ENCODE results near the gene MXRA8. TPM values are rescaled to one million over a fixed set of nuclear protein-coding genes. Genes with fewer than 3 reads are reported as not detected.
A peak's percentile ranks its signal among the peaks of the same experiment; 100 is the strongest.

Gene MXRA8
- total RNA-seq, 4 donors from 2014 or later: 57.1 to 143 (median 106) TPM

- Histone ChIP-seq H3K9me3 (no peaks in the 10 kb centered on the region), H3K27me3 (no peaks in the 10 kb centered on the region), H3K4me3 (replicated peaks in 1 of 3) (peak overlapping the region; percentile 70 to 85 (median 85)), H3K36me3 (peaks cover 12 to 16% of the 10 kb centered on the region in 2 donors), H3K4me1 (peaks cover 32 to 39% of the 10 kb centered on the region in 2 donors), H3K27ac (peak overlapping the region in 2 of 3 donors; percentile 41 to 46)
- WGBS, 2 donors: 1 to 3% methylated on average over 14 to 20 of the region's 83 CpGs
- TF ChIP-seq, protein P1, sequence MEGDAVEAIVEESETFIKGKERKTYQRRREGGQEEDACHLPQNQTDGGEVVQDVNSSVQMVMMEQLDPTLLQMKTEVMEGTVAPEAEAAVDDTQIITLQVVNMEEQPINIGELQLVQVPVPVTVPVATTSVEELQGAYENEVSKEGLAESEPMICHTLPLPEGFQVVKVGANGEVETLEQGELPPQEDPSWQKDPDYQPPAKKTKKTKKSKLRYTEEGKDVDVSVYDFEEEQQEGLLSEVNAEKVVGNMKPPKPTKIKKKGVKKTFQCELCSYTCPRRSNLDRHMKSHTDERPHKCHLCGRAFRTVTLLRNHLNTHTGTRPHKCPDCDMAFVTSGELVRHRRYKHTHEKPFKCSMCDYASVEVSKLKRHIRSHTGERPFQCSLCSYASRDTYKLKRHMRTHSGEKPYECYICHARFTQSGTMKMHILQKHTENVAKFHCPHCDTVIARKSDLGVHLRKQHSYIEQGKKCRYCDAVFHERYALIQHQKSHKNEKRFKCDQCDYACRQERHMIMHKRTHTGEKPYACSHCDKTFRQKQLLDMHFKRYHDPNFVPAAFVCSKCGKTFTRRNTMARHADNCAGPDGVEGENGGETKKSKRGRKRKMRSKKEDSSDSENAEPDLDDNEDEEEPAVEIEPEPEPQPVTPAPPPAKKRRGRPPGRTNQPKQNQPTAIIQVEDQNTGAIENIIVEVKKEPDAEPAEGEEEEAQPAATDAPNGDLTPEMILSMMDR (IDR thresholded peaks at IDR 0.05): no peak
- peak in 1 of 2 donors; percentile 46 for TF ChIP-seq POLR2A (IDR thresholded peaks at IDR 0.05)
- intact Hi-C loops (cut with DNase I): no loop called here
- DNase-seq: peak; percentile 44 to 50
Measured at GRCh38 chr1:1307261-1307922, 51.0 kb downstream of the MXRA8 start.

DNA sequence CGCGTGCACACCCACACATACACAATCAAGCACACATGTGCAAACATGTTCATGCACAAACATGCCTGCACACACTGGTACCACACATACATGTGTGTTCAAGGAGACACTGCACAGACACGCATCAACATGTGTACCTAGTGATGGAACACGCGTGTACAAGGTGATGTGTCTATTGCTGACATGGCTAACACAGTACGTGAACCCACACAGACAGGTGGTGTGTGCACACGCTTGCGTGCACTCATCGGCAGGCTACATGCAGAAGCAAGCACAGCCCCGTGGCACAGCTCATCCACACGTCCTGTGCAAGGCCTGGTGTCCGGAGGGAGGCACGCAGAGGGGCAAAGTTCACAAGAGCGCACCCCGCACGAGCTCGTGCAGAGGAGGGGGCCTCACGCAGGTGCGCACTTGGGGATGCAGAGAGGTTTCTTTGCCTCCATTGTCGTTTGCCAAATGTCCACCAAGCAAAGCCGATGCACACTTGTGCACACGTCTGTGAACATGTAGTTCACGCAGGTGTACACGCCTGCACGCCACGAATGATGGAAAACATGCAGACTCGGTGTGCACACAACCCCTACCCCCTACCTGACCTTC is 51.6 kb downstream of the MXRA8 start:
- Histone ChIP-seq H3K9me3 (no peaks in the 10 kb centered on the region), H3K27me3 (no peaks in the 10 kb centered on the region), H3K4me1 (peaks cover 32 to 39% of the 10 kb centered on the region in 2 donors), H3K36me3 (peaks cover 10 to 12% of the 10 kb centered on the region in 2 donors), H3K27ac (no peak overlapping the region), H3K4me3 (replicated peaks in 1 of 3) (peak overlapping the region; percentile 70 to 85 (median 85))
- 14 to 49% methylated on average over 6 to 26 of the region's 27 CpGs for WGBS, 2 donors
- intact Hi-C loops (cut with DNase I): no loop called here
- TF ChIP-seq, protein P1 (IDR thresholded peaks at IDR 0.05): no peak
- TF ChIP-seq POLR2A (IDR thresholded peaks at IDR 0.05): no peak
- DNase-seq: no peak

DNA sequence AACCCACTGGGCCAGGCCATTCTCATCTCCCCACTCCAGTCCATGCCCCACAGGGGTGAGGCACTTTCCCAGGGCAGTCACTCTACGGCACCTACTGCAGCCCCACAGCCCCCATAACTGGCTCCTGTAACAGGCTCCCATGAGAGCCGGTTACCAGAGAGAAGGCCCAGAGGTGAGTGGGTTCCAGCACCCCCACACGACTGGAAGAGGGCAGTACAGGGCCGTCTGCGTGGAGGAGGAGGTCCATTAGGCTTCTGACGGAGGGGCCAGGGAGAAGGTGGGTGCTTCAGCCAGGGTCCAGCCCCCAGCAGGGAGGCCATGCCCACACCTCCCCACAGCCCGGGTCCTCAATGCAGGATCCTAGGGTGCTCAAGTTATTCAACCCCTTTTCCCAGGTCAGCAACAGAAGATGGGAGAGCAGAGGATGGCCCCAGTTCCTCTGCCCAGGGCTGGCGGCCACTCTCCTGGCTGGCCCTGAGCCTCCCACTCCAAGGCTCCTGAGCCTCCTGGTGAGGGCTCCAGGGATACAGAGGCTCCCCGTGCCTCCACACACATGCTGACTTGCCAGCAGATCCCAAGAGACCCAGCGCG is 52.2 kb downstream of the MXRA8 start:
- H3K27ac ChIP-seq: peak overlapping the region in 1 of 3 donors; percentile 53

DNA sequence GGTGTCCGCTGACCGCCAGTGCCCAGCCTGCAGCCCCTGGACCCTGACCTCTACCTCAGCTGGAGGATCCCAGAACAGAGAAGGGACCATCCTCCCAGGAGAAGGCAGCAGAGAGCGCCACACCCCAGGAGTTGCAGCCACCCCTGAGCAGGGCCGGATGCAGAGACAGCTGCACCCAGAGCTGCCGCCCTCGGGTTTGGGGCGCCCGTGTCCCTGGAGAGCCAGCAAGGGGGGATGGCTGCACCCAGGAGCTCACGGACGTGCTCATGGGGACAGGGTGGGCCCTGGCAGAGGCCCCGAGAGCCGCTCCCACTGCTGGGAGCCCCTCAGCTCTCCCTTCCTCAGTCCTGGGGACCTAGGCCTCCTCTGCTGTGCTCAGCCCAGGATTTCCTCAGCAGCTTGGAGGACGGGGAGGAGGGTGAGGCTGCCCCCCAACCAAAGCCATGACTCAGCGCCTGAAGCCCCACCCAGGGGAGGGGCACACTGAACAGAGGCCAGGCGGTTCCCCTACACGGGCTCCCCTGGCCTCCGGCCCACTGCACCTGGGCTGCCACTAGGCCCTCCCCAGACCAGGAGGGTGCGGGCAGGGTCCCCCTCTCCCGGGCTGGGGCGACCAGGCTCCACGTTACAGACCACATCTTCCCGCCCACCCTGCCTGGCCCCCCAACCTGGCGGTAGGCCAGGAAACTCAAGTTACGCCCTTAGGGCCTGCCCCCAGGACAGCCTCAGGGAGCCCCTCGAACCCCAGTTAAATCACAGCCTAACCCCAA is 52.9 kb downstream of the MXRA8 start:
- intact Hi-C loops (cut with DNase I): no loop called here
- WGBS, 2 donors: 33 to 44% methylated on average over 9 to 11 of the region's 25 CpGs
- Histone ChIP-seq H3K4me1 (peaks cover 32 to 39% of the 10 kb centered on the region in 2 donors), H3K27ac (peak overlapping the region in 2 of 3 donors; percentile 27 to 53), H3K27me3 (no peaks in the 10 kb centered on the region), H3K9me3 (no peaks in the 10 kb centered on the region), H3K36me3 (no peaks in the 10 kb centered on the region), H3K4me3 (replicated peaks in 1 of 3) (no peak overlapping the region)
- no peak for TF ChIP-seq POLR2A (IDR thresholded peaks at IDR 0.05)
- TF ChIP-seq, protein P1 (IDR thresholded peaks at IDR 0.05): no peak
- peak; percentile 54 to 62 for DNase-seq

More for the DNA sequence above, 52.2 kb downstream of the MXRA8 start:
- Histone ChIP-seq H3K9me3 (no peaks in the 10 kb centered on the region), H3K36me3 (peaks cover 4 to 6% of the 10 kb centered on the region in 2 donors), H3K4me1 (peaks cover 32 to 39% of the 10 kb centered on the region in 2 donors), H3K27me3 (no peaks in the 10 kb centered on the region), H3K4me3 (replicated peaks in 1 of 3) (no peak overlapping the region)
- intact Hi-C loops (cut with DNase I): no loop called here
- DNase-seq: no peak
- TF ChIP-seq, protein P1 (IDR thresholded peaks at IDR 0.05): no peak
- no peak for TF ChIP-seq POLR2A (IDR thresholded peaks at IDR 0.05)
- WGBS, 2 donors: 38 to 54% methylated on average over 4 to 6 of the region's 11 CpGs

Measured in thyroid gland (tissue), 4 donors.